Activated CD4-positive, alpha-beta T cell treated with anti-CD3 and anti-CD28 coated beads, Interleukin-2, amount 50 U/mL, for 1 hour (primary cell): Measurements from ENCODE around the gene STX19.
A peak's percentile ranks its signal among the peaks of the same experiment; 100 is the strongest.

ENCODE experiments used
- DNase-seq: peaks from one replicate; pipeline ENCODE4 v3.0.0-alpha.2; 2020

The STX19 gene

GRCh38 chr3:94026623-94027022 lies 1.8 kb downstream of the STX19 start:
- DNase-seq = no peak

GRCh38 chr3:94024385-94024784 lies 4.0 kb downstream of the STX19 start:
- DNase-seq = no peak

- DNase-seq = no peak
Observed at GRCh38 chr3:94020293-94020692, 8.1 kb downstream of the STX19 start.

GRCh38 chr3:94019659-94020058 lies 8.7 kb downstream of the STX19 start:
- no peak for DNase-seq

- no peak for DNase-seq
Observed at GRCh38 chr3:94015025-94015424, 13.4 kb downstream of the STX19 start.

- no peak for DNase-seq
Observed at GRCh38 chr3:94012185-94012584, 16.2 kb downstream of the STX19 start.

- no peak for DNase-seq
Observed at GRCh38 chr3:94011233-94011711, 17.1 kb downstream of the STX19 start.

GRCh38 chr3:94009608-94010007 lies 18.8 kb downstream of the STX19 start:
- DNase-seq = no peak

- DNase-seq = no peak
Observed at GRCh38 chr3:94008253-94008652, 20.1 kb downstream of the STX19 start.

- no peak for DNase-seq
Observed at GRCh38 chr3:94004301-94004910, 24.0 kb downstream of the STX19 start.

GRCh38 chr3:94001827-94002495 lies 26.4 kb downstream of the STX19 start:
- DNase-seq = no peak

- DNase-seq = no peak
Observed at GRCh38 chr3:94001191-94001590, 27.2 kb downstream of the STX19 start.

- no peak for DNase-seq
Observed at GRCh38 chr3:93994056-93994455, 34.3 kb downstream of the STX19 start.

- no peak for DNase-seq
Observed at GRCh38 chr3:93992207-93992606, 36.2 kb downstream of the STX19 start.

- DNase-seq = no peak
Observed at GRCh38 chr3:93991631-93992030, 36.8 kb downstream of the STX19 start.

- DNase-seq = no peak
Observed at GRCh38 chr3:93989241-93989640, 39.2 kb downstream of the STX19 start.

GRCh38 chr3:93988764-93989163 lies 39.6 kb downstream of the STX19 start:
- no peak for DNase-seq

- no peak for DNase-seq
Observed at GRCh38 chr3:93988283-93988682, 40.1 kb downstream of the STX19 start.

- no peak for DNase-seq
Observed at GRCh38 chr3:93984618-93985017, 43.8 kb downstream of the STX19 start.

- no peak for DNase-seq
Observed at GRCh38 chr3:93983408-93983807, 45.0 kb downstream of the STX19 start.

GRCh38 chr3:93981649-93982048 lies 46.7 kb downstream of the STX19 start:
- no peak for DNase-seq

- peak; percentile 91 for DNase-seq
Observed at GRCh38 chr3:93979850-93980676, 48.3 kb downstream of the STX19 start, which contains the start of gene ARL13B. Gene ARL13B, plus strand, starts transcription at chr3:93980155. Its CDS starts 269 bp downstream, at chr3:93980424.
